SKM-1 treated with dmso at 0.1 percent for 144 hours (cell line): ENCODE measurements around the gene S100A16.
"Not testable (repeated sequence)": the region's sequence is repeated elsewhere in the genome, so short reads cannot be mapped to it uniquely, and the experiment has no call there.

Experiments
- DNase-seq: peaks from one replicate; lab custom pipeline; 2025; ENCODE audit not compliant: unreplicated experiment; lab: John Stamatoyannopoulos, UW

Gene S100A16

DNA sequence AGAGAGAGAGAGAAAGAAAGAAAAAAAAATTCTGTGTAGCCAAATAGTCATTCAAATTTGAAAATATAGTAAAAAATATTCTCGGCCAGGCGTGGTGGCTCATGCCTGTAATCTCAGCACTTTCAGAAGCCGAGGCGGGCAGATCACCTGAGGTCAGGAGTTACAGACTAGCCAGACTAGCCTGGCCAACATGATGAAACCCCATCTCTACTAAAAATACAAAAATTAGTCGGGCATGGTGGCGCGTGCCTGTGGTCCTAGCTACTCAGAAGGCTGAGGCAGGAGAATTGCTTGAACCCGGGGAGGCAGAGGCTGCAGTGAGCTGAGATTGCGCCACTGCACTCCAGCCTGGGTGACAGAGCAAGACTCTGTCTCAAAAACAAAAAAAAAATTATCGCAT, 24.9 kb downstream of the S100A16 start:
- not testable (repeated sequence) for DNase-seq

DNA sequence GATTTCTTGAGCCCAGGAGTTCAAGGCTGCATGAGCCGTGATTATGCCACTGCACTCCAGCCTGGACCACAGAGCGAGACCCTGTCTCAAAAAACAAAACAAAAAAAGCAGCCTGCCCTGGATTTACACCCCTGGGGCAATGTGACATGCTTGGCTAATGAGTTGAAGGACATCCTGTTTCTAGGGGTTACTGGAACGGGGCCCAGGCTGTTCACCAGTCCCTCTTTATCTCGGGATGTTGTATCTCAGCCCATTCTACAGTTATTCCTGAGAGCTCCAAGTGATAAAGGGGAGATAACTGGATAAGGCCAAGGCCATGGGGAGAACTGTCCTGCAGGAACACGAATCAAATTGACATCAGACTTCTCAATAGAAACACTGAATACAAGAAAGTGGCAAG, 25.6 kb downstream of the S100A16 start:
- DNase-seq, result no peak

DNA sequence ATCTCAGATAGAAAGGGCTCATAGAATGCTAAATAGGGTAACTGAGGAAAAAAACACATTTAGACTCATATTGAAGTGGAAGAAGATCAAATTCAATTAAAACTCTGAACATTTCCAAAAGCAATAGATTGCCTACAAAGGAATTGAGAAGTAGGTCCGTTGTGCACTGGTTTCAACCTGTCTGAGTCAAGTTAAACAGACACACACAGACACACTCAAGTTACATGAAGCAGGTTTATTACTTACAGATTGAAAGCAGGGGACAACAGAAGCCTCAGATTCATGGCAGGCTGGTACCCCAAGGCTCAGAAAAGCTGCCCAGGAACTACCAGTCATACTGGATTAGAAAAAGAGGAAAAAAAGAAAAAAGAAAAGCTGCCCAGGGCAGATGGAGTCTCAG, 26.6 kb downstream of the S100A16 start:
- no peak for DNase-seq

DNA sequence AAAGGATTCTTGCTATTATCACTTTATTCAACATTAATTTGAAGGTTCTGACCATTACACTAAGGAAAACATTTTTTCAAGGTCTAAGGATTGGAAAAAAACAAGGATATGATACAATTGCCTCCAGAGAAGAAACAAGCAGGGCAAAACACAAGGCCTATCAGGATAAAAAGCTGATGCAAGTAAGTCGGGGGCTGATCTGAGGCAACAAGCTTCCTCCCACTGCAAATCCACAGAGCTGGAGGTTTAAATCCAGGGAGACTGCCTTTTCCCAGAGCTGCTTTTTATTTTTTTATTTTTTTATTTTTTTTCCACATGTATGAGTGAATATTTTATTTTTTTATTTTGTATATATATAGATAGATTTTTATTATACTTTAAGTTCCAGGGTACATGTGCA, 27.9 kb downstream of the S100A16 start:
- DNase-seq, result no peak

DNA sequence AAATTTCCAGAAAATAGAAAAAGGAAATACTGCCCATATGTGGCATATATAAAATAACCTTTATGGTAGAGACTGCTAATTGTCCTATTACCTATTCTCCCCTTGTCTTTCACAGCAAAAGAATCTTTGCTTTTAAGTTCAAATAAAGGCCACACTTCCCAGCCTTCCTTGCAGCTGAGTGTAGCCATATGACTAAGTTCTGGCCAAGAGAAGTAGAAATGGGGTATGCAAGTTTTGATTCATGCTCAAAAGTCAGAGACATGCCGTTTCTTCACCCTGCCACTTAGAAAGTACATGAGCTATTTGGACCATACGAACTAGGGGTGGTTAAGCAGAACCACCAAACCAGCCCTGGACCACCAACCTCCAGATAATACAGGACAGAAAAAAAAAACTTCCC, 29.0 kb downstream of the S100A16 start:
- DNase-seq, result no peak

DNA sequence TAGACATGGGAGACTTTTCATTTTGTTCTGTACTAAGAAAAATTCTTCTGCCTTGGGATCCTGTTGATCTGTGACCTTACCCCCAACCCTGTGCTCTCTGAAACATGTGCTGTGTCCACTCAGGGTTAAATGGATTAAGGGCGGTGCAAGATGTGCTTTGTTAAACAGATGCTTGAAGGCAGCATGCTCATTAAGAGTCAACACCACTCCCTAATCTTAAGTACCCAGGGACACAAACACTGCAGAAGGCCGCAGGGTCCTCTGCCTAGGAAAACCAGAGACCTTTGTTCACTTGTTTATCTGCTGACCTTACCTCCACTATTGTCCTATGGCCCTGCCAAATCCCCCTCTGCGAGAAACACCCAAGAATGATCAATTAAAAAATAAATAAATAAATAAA, 29.4 kb downstream of the S100A16 start:
- not testable (repeated sequence) for DNase-seq

DNA sequence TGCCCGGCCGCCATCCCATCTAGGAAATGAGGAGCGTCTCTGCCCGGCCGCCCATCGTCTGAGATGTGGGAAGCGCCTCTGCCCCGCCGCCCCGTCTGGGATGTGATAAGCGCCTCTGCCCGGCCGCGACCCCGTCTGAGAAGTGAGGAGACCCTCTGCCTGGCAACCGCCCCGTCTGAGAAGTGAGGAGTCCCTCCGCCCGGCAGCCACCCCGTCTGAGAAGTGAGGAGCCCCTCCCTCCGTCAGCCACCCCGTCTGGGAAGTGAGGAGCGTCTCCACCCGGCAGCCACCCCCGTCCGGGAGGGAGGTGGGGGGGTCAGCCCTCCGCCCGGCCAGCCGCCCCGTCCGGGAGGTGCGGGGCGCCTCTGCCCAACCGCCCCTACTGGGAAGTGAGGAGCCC, 30.1 kb downstream of the S100A16 start:
- DNase-seq, result not testable (repeated sequence)

DNA sequence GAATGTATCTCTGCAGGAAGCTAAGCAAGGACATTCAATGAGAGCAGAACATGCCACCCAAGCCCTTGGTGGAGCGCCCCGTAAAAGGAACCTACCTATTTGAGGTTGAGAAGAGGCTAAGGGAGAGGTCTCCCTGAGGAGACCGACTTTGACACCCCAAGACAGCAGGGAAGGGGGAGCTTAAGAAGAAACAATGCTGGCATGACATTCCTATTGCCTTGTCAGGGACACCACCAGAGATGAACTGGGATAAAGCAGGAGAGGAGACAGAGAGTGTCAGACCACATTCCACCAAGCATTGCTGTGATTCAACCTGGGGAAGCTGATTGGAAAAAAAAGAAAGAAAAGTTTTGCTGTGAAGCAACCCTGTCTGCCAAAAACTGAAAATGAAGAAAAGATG, 34.0 kb downstream of the S100A16 start:
- no peak for DNase-seq

DNA sequence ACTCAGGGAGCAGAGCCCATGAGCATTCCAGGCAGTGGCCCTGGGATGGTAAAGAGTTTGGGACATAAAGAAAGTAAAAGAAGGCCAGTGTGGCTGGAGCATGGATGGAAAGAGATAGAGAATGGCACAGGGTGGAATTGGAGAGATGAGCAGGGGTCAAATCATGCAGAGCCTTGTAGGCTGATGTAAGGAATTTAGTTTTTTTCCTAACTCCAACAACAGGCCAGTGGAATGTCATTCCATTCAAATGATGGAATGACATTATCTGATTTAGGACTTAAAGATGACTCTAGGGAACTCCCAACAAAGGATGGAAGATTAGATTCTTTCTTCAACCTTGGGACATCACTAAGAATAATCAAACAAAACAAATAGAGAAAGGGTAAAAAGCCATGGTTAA, 34.4 kb downstream of the S100A16 start:
- no peak for DNase-seq

DNA sequence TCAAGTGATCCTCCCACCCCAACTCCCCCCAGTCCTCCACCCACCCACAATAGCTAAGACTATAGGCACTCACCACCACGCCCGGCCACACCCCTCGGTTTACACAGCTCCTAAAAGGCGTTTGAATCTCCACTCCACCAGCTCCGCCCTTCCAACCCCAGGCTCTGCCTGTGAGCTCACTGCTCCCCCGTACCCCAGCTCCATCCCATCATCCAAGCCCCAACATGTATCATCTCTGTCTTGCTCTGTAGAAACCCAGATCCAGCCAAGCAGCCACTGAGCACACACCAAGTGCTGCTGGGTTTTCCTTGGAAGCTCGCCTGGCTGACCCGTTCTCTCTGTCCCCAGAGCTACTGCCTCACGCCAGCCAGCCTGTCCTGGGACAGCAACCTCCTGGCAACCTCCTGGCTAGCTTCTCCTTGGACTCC, 35.3 kb downstream of the S100A16 start:
- DNase-seq, result no peak

DNA sequence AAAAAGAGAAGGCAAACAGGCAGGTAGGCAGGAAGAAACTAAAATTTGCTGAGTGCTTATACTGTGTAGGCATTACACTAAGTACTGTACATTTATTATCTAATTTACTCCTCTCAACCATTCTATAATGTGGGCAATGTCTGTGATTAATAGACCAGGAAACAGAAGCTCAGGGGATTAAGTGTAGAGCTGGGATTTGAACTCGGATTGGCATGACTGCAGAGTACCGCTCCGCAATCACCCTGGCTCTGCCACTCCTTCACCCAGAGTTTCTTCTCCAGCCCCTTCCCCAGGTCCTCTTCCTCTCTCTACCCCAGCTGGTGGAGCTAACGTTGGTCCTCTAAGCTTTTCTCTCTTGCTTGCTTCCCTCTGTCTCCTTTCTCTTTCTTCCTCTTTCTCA, 35.8 kb downstream of the S100A16 start:
- peak; percentile 57 for DNase-seq

DNA sequence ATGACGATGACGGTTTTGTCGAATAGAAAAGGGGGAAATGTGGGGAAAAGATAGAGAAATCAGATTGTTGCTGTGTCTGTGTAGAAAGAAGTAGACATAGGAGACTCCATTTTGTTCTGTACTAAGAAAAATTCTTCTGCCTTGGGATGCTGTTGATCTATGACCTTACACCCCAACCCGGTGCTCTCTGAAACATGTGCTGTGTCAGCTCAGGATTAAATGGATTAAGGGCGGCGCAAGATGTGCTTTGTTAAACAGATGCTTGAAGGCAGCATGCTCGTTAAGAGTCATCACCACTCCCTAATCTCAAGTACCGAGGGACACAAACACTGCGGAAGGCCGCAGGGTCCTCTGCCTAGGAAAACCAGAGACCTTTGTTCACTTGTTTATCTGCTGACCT, 37.4 kb downstream of the S100A16 start:
- DNase-seq, result not testable (repeated sequence)

DNA sequence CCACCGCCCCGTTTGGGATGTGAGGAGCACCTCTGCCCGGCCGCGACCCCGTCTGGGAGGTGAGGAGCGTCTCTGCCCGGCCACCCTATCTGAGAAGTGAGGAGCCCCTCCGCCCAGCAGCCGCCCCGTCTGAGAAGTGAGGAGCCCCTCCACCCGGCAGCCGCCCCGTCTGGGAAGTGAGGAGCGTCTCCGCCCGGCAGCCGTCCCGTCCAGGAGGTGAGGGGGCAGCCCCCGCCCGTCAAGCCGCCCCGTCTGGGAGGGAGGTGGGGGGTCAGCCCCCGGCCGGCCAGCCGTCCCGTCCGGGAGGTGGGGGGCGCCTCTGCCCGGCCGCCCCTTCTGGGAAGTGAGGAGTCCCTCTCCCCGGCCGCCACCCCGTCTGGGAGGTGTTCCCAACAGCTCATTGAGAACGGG, 37.9 kb downstream of the S100A16 start:
- not testable (repeated sequence) for DNase-seq

DNA sequence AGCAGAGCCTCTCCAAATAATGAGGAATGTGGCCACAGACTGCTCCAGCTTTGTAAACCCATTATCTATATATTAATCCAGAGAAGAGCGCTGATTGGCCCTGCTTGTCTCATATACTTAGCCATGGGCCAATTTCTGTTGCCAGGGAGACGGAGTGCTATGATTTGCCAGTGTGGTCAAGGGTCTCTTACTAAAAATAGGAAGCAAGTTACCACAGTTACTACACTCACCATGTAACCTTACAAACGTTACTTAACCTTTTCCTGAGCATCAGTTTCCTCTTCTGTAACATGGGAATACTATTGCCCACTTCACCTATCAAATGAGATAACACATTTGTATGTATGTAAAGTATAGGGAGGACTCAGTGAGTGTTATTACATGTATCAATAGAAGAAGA, 39.6 kb downstream of the S100A16 start:
- DNase-seq, result peak; percentile 95

DNA sequence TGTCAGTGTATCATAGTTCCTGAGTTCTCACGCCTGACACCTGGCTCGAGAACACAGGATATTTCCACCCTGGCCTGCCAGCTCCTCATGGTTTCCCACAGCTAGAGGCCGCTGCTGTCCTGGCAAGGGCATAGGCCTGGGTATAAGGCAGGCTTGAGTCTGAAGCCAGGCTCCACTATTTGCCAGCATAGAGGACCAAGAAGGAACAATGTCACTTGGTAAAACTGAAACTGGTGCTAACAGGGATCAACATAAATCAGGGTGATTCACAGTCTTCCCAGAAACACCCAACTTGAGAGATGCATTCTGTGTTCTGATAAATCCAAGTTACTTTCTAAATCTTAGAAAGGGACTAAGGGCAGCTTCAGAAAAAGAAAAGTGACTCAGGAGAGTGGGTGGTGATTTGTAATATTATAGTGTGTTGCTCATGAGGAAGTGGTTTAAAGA, 40.3 kb downstream of the S100A16 start:
- peak; percentile 76 for DNase-seq

DNA sequence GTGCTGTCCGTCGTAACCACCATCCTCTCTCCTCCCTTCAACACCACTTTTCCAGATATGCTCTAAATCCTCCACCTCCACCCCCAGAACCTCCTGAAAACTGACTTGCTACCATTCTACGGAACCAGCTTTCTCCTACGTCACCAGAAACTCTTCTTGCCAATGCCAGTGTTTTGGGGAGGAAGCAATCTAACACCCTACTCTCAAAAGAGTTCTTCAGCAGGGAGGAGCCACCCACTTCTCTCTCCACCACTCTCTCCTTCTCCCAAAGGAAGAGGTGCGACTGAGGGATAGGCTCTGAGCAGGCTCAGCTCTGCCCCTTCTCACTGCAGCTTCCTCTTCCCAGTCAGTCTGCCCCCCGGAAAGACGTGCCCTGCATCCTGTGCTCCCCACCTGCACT, 41.2 kb downstream of the S100A16 start:
- DNase-seq, result no peak

DNA sequence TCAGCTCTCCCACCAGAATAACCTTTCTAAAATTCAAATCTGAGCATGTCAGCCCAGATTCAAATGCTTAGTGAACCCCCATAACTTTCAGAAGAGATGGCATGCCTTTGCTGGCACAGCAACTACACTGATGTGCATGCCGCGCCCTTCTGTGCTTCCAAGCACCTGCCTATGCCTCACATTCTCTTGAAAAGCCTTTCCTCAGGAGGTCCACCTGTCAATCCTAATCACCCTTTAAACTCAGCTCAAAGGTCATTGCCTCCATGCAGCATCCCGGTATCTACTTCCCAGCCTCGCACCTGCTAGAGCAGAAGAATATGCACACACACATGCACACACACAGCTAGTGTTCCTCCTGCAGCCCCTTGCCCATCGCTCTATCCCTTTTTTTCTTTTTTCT, 42.1 kb downstream of the S100A16 start:
- no peak for DNase-seq

DNA sequence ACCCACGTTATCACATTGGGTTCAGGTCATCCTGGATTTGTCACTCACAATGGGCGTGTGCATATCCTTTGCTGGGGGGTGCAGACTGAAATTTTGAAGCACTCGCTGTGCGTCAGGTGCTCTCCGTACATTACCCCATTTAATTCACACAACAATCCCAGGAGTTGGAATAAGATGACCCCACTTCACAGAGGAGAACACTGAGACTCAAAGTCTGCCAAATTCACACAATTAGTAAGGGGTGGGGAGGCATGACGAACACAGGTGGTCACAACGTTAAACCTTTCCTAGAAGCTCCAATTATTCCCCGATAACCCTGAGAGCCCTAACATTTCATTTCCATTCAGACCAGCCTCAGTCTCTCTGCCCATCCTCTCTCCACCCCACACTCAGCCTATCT, 43.5 kb downstream of the S100A16 start:
- no peak for DNase-seq

DNA sequence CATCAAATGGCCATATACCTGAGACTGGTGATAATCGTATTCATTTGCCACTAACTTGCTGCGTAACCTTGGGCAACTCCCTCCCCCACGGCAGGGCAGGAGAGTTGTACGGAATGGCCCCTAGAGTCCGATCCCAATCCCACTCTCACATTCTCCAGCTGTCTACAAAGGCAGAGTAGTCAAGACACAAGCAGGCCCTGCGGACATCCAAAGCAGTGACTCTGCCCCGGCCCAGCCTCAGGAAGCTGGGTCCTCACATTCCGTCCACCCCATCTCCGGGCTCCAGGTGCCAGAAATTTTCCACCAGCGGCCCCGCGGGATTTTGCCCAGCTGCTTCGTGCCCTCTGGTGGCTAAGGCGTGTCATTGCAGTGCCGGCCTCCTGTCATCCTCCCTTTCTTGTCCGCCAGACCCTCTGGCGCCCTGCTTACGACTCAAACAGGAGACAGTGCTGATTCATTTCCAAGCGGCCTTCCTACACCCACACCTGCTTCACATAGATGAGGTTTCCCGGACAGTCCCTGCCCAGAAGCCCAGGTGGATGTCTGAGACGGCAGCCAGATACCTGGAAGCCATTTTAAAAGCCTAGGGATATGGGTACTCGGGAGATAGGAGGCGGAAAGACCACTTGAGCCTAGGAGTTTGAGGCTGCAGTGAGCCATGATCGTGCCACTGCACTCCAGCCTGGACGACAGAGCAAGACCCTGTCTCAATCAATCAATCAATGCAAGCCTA, 44.4 kb downstream of the S100A16 start:
- peak; percentile 85 for DNase-seq

DNA sequence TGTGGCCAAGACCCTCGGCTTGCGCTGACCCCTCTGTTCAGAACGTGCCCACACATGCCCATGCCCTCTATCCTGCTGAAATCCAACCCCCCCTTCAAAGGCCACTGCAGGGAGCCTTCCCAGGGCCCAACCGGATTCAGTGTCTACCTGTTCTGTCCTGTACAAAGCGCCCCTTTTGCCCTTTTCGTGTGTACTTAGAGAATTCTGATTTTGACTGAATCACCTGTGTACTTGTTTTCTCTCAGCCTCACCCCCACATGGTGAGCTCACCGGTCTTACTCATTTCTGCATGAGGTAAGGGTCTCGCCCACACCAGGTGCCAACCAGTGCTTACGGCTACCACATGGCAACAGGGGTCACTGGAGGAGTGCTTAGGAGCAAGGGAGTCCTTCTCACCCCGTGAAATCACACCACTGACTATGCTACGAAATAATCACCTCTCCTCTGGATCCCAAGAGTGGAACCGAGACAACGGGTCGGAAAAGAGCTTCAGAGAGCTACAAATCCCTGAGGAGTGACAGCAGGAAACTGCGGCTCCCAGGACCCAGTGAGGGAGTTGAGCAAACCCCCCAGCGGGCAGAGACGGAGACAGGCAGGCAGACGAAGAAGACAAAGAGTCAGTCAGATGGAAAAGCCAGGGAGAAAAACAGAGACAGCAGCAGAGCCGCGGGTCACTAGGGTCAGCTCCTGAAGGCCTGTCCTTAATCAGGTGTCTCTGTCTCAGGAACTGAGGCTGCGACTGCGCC, 45.1 kb downstream of the S100A16 start:
- no peak for DNase-seq

DNA sequence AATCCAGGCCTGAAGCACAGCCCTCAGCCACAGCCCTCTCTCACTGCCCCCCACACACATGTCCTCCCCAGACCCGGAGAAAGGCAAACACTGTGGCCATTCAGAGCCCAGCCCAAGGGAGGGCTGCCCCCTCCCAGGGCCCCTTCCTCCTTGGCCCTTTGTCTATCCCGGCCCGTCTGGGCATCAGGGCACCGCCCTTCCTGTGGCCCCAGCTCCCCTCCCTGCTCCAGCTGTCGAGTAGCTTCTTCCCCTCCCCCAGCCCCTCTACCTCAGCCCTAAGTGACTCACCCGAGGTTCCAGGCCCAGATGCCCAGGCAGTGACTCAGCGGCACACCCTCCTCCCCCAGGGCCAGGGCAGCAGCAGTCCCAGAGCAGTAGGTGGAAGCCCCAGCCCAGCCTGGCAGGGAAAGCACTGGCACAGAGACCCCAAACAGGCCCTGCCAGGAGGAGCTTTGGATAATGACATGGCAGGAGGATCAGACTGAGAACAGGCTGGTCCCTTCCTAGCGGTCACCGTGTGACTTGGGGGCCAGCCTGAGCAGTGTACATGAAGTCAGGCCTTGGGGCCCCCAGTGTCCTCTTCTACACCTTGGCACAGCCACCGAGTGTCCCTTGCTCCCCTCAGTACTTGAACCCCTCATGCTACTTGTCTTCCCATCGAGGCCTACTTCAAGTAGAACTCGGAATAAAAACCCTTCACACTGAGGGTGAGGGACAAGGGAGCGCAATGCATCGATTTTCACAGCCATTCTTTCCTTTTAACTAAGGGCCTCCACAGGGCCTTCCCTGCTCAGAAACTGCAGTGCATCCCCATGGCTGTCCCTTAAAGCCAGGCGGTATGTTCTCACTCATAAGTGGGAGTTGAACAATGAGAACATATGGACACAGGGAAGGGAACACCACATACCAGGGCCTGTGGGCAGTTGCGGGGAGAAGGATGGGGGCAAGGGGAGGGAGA, 46.2 kb downstream of the S100A16 start:
- peak; percentile 93 for DNase-seq
